Cardiac muscle cell (in vitro differentiated cells and primary cell): Measurements from ENCODE around the gene SHLD1. TPM values are rescaled to one million over a fixed set of nuclear protein-coding genes. Genes with fewer than 3 reads are reported as not detected.
A peak's percentile ranks its signal among the peaks of the same experiment; 100 is the strongest.

Experiments used
- DNase-seq, 2 donors: peaks; one replicate each; pipeline versions ENCODE4 v3.0.0 to v3.0.0-alpha.2; 2010 to 2017; ENCODE audit warnings: low read depth in 1 of 2, low spot score in 1 of 2
- H3K27ac ChIP-seq: fragments of 200-600 bp; sonication (generic); 2 replicates; pipeline ENCODE4 v1.5.1; 2016
- H3K27me3 ChIP-seq: fragments of 200-600 bp; sonication (generic); 2 replicates; pipeline ENCODE4 v1.6.0; 2016; ENCODE audit warnings: control low read depth
- H3K36me3 ChIP-seq: fragments of 200-600 bp; sonication (generic); 2 replicates; pipeline ENCODE4 v1.5.1; 2016; ENCODE audit warnings: control low read depth
- H3K4me1 ChIP-seq: fragments of 200-600 bp; sonication (generic); 2 replicates; pipeline ENCODE4 v1.8.1; 2017; ENCODE audit warnings: low read depth, mild to moderate bottlenecking, mixed run types
- H3K4me3 ChIP-seq: fragments of 200-600 bp; sonication (generic); 2 replicates; pipeline ENCODE4 v1.5.1; 2016; ENCODE audit warnings: mild to moderate bottlenecking
- H3K9me3 ChIP-seq: fragments of 200-600 bp; sonication (generic); 2 replicates; pipeline ENCODE4 v1.5.1; 2017; ENCODE audit warnings: low read depth, mild to moderate bottlenecking, control low read depth
- CTCF ChIP-seq: IDR thresholded peaks from 2 replicates; pipeline ENCODE4 v1.5.1; 2012; ENCODE audit warnings: low read depth, mild to moderate bottlenecking, low read length
- polyA plus RNA-seq: library from polyadenylated mRNA; unstranded; fragments of >200 nt; fragmentation: Nextera tagmentation; extraction: Ambion mirVana; gene quantifications from 2 replicates; pipeline ENCODE4 v1.2.1, GENCODE V29; 2016
- total RNA-seq: library from RNA; depleted of rRNA; stranded (reverse); fragments of >200 nt; gene quantifications from 2 replicates; pipeline ENCODE4 v1.2.3, GENCODE V29; 2016

SHLD1 gene
- total and polyA plus RNA-seq, 2 experiments from 2014 or later = 3.4 to 10.9 TPM

GRCh38 chr20:5751856-5752255 is 1.7 kb downstream of the SHLD1 start:
- no peak overlapping the region for H3K27ac ChIP-seq
- H3K4me1 ChIP-seq = no peaks in the 10 kb centered on the region
- H3K9me3 ChIP-seq = no peaks in the 10 kb centered on the region
- peak in 1 of 2 donors; percentile 62 for DNase-seq
- no peaks in the 10 kb centered on the region for H3K36me3 ChIP-seq
- TF ChIP-seq CTCF = no peak
- no peak overlapping the region for H3K4me3 ChIP-seq
- no peaks in the 10 kb centered on the region for H3K27me3 ChIP-seq

GRCh38 chr20:5753814-5754213 is 3.6 kb downstream of the SHLD1 start:
- Histone ChIP-seq H3K4me3 (no peak overlapping the region), H3K4me1 (no peaks in the 10 kb centered on the region), H3K27ac (no peak overlapping the region), H3K27me3 (no peaks in the 10 kb centered on the region), H3K9me3 (no peaks in the 10 kb centered on the region), H3K36me3 (no peaks in the 10 kb centered on the region)
- no peak for DNase-seq
- TF ChIP-seq CTCF = no peak

- H3K4me3 ChIP-seq = no peak overlapping the region
- no peak overlapping the region for H3K27ac ChIP-seq
- no peaks in the 10 kb centered on the region for H3K36me3 ChIP-seq
- H3K9me3 ChIP-seq = no peaks in the 10 kb centered on the region
- DNase-seq = no peak
- no peaks in the 10 kb centered on the region for H3K4me1 ChIP-seq
- no peak for TF ChIP-seq CTCF
- no peaks in the 10 kb centered on the region for H3K27me3 ChIP-seq
These were observed 7.7 kb downstream of the SHLD1 start for GRCh38 chr20:5757949-5758348.

- Histone ChIP-seq H3K9me3 (no peaks in the 10 kb centered on the region), H3K4me1 (no peaks in the 10 kb centered on the region), H3K36me3 (no peaks in the 10 kb centered on the region), H3K27me3 (no peaks in the 10 kb centered on the region), H3K4me3 (no peak overlapping the region), H3K27ac (no peak overlapping the region)
- DNase-seq = no peak
- TF ChIP-seq CTCF = no peak
These were observed 16.0 kb downstream of the SHLD1 start for GRCh38 chr20:5766085-5766764.

GRCh38 chr20:5767493-5768098 is 17.4 kb downstream of the SHLD1 start:
- Histone ChIP-seq H3K9me3 (no peaks in the 10 kb centered on the region), H3K4me3 (no peak overlapping the region), H3K4me1 (no peaks in the 10 kb centered on the region), H3K27ac (no peak overlapping the region), H3K27me3 (no peaks in the 10 kb centered on the region), H3K36me3 (no peaks in the 10 kb centered on the region)
- TF ChIP-seq CTCF = no peak
- DNase-seq = no peak
